Activated gamma-delta T cell (primary cell): Measurements from ENCODE around the gene WIPI1.
A peak's percentile ranks its signal among the peaks of the same experiment; 100 is the strongest.

Experiments
- DNase-seq: peaks from one replicate; lab custom pipeline; 2025; lab: John Stamatoyannopoulos, UW

Gene WIPI1

DNA sequence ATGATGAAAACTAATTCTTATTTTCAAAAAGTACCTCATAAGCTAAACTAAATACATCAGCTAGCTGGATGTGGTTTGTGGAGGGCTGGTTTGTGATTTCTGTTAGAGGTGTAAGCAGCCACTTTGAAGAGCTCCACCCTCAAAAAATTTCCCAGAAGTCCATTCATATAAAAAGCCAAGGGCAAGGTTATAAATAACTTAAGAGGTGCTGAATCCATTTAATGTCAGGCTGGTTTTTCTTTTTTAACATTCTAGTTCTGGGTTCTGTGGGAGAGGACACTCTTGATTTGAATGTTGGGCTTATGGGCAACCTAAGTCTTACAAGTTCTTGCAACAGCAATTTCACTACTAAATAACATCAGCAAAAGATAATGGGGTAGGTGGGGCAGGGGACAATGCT lies 3.4 kb upstream of the WIPI1 start:
- DNase-seq = no peak

DNA sequence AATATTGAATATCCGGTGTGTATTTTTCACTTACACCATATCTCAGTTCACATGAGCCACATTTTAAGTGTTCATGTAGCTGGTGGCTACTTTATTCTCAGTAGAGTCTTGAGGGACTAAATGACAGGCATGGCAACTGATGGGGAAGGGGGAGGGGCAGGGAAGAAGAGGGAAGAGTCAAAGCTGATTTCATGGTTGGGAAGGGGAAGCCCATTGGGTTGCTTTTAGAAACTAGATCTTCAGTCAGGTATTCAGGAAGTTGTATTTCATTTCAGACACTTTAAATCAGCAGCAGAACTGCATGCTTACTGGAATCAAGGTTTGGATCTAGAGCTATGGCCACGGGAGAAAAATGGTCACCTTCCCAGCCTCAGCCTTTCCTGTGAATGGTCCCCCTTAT lies 2.9 kb upstream of the WIPI1 start:
- DNase-seq = no peak

GRCh38 chr17:68459037-68459639 lies 1.8 kb upstream of the WIPI1 start:
- no peak for DNase-seq

DNA sequence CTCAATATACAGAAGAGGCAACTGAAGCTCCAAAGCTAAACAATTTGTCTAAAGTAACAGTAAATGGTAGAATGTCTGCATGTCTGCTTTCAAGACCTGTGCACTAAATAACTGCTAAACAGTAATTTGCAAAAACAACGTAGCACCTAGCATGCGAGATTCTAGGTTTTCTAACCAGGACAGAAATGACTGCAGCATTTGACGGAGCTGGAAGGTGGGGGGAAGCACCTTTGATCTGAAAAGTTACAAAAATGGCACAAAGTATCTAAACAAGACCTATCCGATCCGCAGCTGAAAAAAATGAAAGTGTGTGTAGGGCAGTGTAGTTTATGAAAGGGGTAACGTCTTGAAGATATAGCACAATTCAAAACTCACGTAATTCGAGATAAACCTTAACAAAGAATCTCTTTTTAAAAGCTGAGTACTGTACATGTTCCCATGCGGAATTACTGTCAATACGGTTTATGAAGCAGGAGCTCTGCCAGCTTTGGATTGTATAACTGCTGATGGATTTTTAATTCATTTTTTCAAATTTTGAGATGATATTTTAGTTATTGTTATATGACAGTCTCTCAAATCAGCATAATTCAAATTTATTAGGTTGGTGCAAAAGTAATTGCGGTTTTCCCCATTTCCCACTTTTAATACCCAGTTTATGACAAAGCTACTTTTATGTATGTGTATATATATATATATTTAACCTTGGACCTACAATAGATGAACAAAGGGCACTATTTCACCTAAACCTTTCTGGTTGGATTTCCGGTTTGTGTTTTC lies 1.2 kb upstream of the WIPI1 start:
- no peak for DNase-seq

DNA sequence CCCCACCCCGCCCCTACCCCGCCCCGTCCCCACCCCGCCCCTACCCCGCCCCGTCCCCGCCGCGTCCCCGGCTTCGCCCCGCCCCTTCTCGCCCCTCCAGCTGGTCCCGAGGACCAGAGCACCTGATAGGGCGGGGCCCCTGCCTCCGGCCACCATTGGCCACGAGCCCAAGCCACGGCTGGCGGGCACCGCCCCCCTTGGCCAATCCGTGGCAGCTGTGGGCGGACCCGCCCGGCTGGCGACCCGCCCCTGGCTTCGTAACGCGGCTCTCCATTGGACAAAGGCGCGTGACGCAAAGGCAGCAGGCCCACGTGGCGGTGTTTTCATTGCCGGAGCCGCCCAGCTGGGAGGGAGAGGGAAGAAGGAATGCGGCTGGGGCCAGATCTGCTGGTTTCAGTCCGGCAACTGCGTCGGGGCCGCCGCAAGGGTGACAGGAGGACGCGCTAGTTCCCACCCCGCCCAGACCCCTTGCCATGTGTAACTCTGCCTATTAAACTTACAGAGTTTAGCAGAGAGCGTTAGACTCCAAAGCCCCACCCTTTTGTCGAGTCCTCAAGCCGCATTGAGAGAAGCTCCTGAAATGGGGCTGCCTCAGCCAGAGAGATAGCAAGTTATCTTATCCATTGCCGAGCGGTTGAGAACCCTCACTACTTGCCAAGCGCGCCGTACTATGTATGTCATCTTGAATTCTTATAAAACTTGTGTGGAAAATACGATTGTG lies 403 bp upstream of the WIPI1 start:
- peak; percentile 98 for DNase-seq

DNA sequence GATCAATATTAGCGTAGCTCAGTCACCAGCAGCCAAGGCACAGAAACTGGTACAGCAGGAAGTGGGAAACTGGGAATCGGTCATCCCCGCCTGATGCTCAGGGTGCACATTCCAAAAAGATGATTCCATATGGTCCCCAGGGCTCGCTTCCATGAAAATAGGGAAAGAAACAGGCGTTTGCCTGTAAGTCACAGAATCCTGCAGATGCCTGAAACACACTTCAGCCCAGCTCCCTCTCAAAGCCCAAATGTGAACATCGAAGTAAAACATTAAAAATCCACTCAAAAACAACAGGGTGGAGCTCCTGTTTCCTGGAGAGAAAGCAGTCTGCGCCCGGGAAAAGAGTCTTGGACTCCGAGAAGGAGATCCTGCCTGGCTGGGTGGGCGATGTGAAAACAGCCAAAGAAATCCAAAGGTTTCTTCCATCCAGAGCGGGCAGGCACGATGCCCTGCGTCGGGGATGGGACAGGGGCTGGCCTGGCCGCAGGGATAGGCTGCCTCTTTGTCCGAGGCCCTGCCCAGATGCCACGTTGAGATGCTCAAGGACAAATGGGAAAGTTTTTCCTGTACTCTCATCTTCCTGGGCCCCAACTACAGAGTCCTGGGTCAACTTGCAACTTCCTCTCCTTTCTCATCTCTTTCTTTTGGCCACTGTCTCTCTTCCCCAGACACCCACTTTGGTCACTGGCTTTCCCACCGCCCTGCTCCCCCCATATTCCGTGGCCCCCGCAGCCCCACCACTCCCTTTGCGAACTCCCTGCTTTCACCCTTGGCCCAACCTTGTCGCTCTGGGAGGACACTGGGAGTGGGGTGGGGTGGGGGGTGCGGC lies 743 bp downstream of the WIPI1 start:
- no peak for DNase-seq

- no peak for DNase-seq
These were observed 1.4 kb downstream of the WIPI1 start for GRCh38 chr17:68455901-68456338.

GRCh38 chr17:68453991-68454665 lies 3.2 kb downstream of the WIPI1 start:
- DNase-seq = no peak

GRCh38 chr17:68452724-68453290 lies 4.5 kb downstream of the WIPI1 start:
- no peak for DNase-seq

DNA sequence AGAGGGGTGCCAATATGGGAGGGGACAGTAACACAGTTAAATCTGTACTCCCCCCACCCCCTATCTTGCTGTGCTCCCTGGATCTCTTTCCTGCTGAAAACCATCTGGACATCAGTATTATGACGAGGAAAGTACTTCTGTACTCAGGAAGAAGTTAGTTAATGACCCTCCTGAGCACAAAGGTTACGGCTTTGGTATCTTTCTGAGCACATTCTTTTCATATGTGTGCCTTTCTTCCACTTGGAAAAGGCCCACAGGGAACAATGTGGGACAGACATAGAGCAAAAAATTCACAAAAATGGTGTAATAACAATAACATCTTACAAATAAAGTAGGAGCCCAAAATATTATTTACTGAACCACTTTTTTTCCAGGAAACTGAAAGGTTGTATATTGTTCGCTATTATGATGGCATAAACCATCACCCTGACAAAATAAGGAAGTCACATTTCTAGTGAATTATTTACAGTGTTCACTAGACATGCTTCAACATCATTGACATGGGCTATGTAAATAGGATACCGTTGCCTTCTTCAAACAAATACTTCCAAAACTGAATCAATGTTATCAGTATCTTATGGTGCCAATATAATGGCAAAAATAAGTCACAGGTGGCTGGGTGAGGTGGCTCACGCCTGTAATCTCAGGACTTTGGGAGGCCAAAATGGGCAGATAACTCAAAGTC lies 5.5 kb downstream of the WIPI1 start:
- DNase-seq = no peak

GRCh38 chr17:68450801-68451200 lies 6.5 kb downstream of the WIPI1 start:
- no peak for DNase-seq

DNA sequence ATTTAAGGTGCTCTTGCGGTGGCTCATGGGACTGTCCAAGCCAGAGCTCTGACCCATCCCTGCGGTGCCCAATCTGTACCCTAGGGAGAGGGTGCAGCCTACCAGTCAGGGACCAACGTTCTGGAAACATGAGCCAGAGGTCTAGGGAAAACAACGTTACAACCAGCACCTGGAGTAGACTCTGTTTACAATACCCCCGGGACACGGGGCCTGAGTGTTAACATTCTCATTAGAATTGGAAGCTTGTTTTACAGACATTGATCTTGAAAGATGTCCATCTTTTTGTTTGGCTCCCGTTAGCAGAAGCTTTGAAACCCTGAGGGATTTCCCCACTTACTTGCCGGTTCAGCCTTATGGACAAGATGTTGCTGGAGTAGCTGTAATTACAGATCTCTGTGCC lies 6.9 kb downstream of the WIPI1 start:
- DNase-seq = no peak

DNA sequence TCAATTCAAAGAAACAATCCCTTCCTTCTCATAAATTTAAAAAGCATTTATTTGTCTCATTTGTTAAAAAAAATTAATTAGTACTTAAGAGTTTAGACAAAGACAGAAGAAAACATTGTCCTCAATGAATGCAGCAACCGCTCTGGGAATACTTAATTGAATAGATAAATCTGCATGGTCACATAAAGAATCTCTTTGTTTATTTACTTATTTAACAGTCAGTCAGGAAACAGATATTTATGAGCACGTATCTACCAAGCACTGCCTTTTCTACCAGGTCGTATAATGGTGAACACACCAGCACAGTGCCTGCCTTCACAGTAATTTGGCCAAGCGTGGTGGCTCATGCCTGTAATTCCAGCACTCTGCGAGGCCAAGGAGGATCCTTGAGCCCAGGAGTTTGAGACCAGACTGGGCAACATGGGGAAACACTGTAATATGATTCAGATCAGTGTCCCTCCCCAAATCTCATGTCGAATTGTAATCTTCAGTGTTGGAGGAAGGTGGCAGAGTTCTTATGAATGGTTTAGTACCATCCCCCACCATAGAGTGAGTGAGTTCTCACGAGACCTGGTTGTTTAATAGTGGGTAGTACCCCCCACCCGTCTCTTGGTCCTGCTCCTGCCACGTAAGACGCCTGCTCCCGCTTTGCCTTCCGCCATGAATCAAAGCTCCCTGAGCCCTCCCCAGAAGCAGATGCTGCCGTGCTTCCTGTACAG lies 8.1 kb downstream of the WIPI1 start:
- no peak for DNase-seq

- DNase-seq = no peak
These were observed 10.7 kb downstream of the WIPI1 start for GRCh38 chr17:68446626-68447041.

GRCh38 chr17:68445671-68446070 lies 11.6 kb downstream of the WIPI1 start:
- no peak for DNase-seq

GRCh38 chr17:68443972-68444464 lies 13.3 kb downstream of the WIPI1 start:
- no peak for DNase-seq

GRCh38 chr17:68441070-68441770 lies 16.1 kb downstream of the WIPI1 start:
- no peak for DNase-seq

- no peak for DNase-seq
These were observed 16.8 kb downstream of the WIPI1 start for GRCh38 chr17:68440526-68440925.

DNA sequence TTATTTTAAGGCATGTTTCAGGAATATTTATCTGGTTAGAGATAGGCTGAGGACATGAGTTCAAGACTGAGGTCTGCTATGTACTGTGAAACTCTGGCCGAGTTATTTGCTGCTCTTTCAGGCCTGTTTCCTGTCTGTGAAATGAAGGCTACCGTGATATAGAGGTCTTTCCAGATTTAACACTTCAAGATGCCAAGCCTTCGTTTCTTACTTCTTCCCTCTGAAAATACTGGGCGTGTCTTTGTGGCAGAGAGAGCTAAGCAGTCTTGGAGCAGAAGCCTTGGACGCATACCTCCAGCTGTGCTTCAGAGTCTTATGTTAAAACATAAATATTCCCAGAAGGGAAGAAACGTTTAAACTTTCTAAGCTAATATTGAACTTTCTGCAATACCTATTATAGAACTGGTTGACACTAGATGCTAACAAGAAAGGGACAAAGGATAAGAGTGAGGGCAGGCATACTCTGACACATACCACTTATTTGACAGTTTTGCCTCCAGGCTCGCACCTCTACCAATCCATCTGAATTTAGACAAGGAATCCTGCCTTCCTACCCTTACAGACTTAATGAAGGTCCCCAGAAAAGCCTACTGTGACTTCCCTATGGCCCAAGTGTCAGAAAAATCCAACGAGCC lies 17.5 kb downstream of the WIPI1 start:
- no peak for DNase-seq
